ENCODE data around the gene CLDN14.

Gene CLDN14

GRCh38 chr21:36471254-36471723 lies 8.6 kb downstream of the CLDN14 start:
- no peak for DNase-seq (ENCODE audit: low spot score)

GRCh38 chr21:36470294-36470693 lies 9.6 kb downstream of the CLDN14 start:
- DNase-seq (ENCODE audit: low spot score) = no peak

GRCh38 chr21:36466061-36466511 lies 13.8 kb downstream of the CLDN14 start:
- DNase-seq (ENCODE audit: low spot score) = no peak

- no peak for DNase-seq (ENCODE audit: low spot score)
Observed at GRCh38 chr21:36465478-36465877, 14.4 kb downstream of the CLDN14 start.

DNA sequence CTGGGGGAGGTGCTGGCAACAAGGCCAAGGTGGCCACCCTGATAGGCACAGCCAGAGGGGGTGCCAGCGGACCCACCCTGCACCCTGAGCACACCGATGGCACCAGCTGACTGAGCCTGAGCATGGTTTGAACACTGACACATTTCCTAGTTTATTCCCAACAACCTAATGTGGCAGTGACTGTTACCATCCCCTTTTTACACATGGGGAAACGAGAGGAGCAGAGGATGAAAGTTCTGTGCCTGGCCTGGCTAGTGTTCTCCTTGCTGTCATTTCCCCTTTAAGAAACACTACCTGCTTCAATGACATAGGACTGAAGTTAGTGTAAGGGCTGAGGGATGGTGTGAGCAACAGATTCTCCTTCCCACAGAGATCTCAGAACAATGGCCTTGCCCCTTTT lies 15.3 kb downstream of the CLDN14 start:
- DNase-seq (ENCODE audit: low spot score) = no peak

DNA sequence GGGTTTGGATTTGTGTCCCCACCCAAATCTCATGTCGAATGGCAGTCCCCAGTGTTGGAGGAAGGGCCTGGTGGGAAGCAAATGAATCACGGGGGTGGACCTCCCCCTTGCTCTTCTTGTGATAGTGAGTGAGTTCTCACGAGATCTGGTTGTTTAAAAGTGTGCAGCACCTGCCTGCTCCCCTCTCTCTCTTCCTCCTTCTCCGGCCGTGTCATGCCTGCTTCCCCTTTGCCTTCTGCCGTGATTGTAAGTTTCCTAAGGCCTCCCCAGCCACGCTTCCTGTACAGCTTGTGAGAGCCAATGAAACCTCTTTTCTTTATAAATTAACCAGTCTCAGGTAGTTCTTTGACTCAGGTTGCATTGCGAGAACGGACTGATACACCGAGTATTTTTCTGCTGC lies 15.9 kb downstream of the CLDN14 start:
- DNase-seq (ENCODE audit: low spot score) = no peak

GRCh38 chr21:36463204-36463603 lies 16.7 kb downstream of the CLDN14 start:
- no peak for DNase-seq (ENCODE audit: low spot score)

- no peak for DNase-seq (ENCODE audit: low spot score)
Observed at GRCh38 chr21:36461918-36462486, 17.9 kb downstream of the CLDN14 start.

- DNase-seq (ENCODE audit: low spot score) = no peak
Observed at GRCh38 chr21:36461277-36461917, 18.5 kb downstream of the CLDN14 start.

DNA sequence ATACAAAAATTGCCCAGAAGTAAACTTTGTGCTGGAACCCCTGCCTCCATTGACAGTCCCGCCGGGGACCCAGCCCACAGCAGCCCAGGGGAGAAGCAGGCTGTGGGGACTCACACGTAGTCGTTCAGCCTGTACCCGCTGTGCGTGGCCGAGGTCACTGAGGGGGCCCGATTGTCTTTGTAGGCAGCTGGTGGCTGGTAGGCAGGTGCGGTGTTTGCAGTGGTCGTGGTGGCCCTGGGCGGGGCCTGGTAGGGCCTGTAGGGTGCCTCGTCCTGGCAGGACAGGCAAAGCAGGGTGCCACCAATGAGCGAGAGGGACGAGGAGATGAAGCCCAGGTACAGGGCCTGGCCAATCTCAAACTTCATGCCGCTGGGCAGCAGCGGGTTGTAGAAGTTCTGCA lies 19.1 kb downstream of the CLDN14 start:
- no peak for DNase-seq (ENCODE audit: low spot score)

GRCh38 chr21:36459098-36459497 lies 20.8 kb downstream of the CLDN14 start:
- DNase-seq (ENCODE audit: low spot score) = no peak

- no peak for DNase-seq (ENCODE audit: low spot score)
Observed at GRCh38 chr21:36456729-36457414, 23.1 kb downstream of the CLDN14 start.

DNA sequence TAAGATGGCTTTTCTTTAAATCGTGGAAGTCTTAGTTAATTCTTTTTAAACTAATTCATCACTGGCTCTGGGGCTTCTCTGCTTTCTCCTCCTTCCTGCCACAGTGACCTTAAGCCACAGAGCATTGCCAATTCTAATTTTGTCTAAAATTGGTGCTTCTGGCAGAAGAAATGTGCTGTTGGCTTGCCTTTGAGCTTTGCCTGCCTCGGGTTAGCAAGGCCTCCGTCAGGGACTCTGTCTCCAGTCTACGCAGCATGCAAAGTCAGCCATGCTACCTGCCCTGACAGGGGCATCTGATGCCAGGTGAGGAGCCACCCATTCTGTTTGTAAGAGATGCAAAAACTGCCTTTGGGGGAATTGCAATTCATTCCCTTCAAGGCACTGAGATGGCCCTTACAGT lies 25.2 kb downstream of the CLDN14 start:
- no peak for DNase-seq (ENCODE audit: low spot score)

DNA sequence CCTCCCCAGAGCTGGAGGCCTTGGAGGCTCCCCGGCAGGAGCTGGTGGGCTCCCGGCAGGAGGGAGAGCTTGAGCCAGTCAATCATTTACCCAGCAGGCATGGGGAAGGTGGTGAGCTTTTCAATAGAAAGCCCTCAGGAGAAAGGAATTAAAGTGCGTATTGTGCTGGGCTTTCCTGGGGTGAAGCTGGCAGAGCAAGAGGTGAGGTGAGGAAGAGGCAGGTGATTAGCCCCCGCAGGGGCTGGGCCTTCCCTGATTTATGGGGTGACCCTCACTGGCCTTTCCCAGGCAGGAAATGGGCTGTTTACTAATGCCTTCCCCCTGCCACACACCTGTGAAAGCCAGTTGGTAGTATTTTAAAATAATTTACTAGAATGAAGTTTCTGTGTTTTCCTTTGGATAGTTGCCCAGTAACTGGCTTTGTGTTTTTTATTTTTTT lies 25.8 kb downstream of the CLDN14 start:
- no peak for DNase-seq (ENCODE audit: low spot score)

DNA sequence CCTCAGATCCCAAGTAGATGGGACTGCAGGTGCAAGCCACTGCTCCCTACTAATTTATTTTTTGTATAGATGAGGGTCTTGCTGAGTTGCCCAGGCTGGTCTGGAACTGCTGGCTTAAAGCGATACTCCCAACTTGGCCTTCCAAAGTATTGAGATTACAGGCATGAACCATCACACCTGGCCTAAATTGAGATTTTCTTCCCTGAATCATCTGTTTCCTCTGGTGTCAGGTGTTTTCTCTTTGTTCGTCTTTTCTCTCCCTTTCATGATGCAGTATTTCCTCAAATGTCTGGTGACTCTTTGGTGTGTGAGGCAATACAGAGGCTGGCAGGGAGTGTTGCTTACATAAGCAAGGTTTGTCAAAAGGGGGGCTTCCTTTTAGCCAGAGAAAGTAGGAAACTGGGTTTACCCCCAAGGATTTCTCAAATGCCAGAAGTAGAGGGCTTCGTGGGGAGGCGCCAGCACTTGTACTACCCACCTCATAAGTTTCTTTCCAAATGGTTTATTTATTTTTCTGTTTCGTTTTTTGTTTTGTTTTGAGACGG lies 27.6 kb downstream of the CLDN14 start:
- DNase-seq (ENCODE audit: low spot score) = no peak

DNA sequence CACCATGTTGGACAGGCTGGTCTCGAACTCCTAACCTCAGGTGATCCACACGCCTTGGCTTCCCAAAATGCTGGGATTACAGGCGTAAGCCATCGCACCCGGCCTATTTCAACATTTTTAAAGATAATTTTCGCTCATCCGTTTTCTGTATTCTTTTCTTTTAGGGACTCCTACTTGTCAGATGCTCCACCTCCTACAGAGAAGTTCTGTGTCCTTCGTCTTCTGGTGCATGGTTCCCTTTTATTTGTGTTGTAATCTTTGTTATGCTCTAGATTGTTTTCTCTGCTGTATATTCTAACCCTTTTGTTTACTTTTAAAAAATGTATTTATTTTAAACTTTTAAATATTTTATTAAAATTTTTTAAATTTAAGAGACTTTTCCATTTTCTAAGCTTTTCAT lies 28.4 kb downstream of the CLDN14 start:
- no peak for DNase-seq (ENCODE audit: low spot score)

DNA sequence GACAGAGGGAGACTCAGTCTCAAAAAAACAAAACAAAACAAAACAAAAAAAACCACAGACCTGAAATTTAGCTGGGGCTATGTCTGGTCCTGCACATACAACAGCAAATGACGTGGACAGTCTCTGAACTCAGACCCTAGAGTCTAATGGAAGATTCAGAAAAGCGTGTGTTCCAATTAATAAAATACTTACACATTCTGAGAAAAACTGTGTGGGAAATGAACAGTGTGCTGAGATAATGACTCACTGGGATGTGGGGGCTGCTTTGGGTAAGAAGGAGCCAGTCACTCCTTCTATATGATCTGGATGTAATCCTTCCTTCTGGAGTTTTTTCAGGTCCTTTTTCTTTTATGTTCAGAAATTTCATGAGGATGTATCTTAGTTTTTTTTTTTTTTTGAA lies 29.4 kb downstream of the CLDN14 start:
- DNase-seq (ENCODE audit: low spot score) = no peak

- DNase-seq (ENCODE audit: low spot score) = no peak
Observed at GRCh38 chr21:36446301-36446700, 33.6 kb downstream of the CLDN14 start.

DNA sequence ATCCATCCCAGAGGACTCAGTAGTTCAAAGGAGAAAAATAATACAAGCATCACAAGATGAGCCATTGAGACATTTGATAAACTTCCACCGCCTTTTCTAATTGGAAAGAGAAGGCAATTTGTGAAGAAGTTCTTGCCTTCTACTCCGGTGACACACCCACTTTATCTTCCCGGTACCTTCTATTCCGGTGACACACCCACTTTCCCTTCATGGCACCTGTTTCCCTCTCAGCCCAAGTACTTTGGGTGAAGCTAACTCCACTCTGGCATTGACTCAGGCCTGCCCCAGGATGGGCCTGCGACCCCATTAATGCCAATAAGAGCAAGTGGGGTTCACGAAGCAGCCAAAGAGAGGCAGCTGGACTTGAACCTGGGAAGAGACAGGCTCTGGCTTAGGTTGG lies 38.2 kb downstream of the CLDN14 start:
- no peak for DNase-seq (ENCODE audit: low spot score)

GRCh38 chr21:36437745-36438128 lies 42.2 kb downstream of the CLDN14 start:
- peak; percentile 66 for DNase-seq (ENCODE audit: low spot score)

- DNase-seq (ENCODE audit: low spot score) = no peak
Observed at GRCh38 chr21:36436829-36437744, 42.8 kb downstream of the CLDN14 start.

GRCh38 chr21:36434144-36434543 lies 45.8 kb downstream of the CLDN14 start:
- no peak for DNase-seq (ENCODE audit: low spot score)

All from AG08395 (cell line).